ENCODE results near the gene SORBS2. TPM values are rescaled to one million over a fixed set of nuclear protein-coding genes. Genes with fewer than 3 reads are reported as not detected.

SORBS2 gene
- total and polyA plus RNA-seq, 9 donors, result 17.4 to 204 (median 32.7) TPM

DNA sequence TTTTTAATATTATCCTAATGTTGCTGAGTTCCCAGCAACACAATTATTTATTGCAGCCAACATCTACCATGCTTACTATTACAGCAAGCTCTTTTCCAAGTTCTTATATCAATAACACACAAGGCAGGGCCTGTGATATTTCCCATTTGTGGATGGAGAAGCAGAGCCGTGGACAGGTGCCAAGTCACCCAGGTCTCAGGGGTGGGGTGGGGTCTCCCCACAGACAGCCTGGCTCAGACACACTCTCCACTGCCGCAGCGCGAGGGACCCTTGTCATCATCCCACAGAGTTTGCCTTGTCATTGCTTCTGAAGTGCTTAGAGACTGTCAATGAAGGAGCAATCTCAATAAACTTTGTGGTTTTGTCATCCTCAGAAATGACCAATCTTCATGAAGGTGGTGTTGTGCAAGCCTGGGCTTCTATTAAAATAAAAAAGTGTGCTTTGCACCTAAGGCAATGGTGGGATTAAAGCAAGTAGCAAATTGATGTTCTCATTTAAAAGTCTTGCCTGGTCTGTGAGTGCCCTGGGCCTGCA is 76.1 kb downstream of the SORBS2 start:
- no peak overlapping the region for H3K27ac ChIP-seq
- DNase-seq, result no peak
- WGBS, 3 donors, result 69 to 87% (median 71%) methylated on average over 4 of the region's 4 CpGs

DNA sequence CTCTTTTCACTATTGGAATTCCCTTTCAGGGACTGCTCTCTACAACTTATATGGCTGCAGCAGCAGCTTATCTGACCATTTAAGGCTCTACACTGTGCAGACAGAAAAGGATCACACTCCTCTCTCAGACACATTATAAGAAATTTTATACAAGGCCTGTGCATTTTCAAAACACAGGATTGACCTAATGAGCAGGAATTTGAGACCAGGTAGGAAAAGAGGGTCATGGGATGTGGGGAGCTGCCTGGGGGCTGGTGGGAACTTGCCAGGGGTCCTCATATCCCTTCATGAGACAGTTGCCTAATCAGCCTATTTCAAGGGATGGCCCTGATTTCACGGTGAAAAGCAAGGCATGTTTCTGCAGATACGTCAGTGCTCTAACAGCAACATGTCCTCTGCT is 77.1 kb downstream of the SORBS2 start:
- H3K4me1 ChIP-seq (ENCODE audit: insufficient read depth), result peaks cover 14% of the 10 kb centered on the region
- no peaks in the 10 kb centered on the region for H3K27me3 ChIP-seq
- TF ChIP-seq, protein P1, sequence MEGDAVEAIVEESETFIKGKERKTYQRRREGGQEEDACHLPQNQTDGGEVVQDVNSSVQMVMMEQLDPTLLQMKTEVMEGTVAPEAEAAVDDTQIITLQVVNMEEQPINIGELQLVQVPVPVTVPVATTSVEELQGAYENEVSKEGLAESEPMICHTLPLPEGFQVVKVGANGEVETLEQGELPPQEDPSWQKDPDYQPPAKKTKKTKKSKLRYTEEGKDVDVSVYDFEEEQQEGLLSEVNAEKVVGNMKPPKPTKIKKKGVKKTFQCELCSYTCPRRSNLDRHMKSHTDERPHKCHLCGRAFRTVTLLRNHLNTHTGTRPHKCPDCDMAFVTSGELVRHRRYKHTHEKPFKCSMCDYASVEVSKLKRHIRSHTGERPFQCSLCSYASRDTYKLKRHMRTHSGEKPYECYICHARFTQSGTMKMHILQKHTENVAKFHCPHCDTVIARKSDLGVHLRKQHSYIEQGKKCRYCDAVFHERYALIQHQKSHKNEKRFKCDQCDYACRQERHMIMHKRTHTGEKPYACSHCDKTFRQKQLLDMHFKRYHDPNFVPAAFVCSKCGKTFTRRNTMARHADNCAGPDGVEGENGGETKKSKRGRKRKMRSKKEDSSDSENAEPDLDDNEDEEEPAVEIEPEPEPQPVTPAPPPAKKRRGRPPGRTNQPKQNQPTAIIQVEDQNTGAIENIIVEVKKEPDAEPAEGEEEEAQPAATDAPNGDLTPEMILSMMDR (IDR thresholded peaks at IDR 0.05), result no peak
- TF ChIP-seq EP300 (IDR thresholded peaks at IDR 0.05) (no peak), POLR2A (IDR thresholded peaks at IDR 0.05) (no peak)
- no peaks in the 10 kb centered on the region for H3K9me3 ChIP-seq
- intact Hi-C loops (cut with DNase I), result loop anchor here in 1 of 4 donors (10.0 kb wide), 1 partner anchor 90 kb away; no protein-coding TSS in a partner anchor
- WGBS, 3 donors, result 36 to 45% (median 38%) methylated on average over 2 of the region's 2 CpGs
- H3K4me3 ChIP-seq, result no peak overlapping the region
- no peaks in the 10 kb centered on the region for H3K36me3 ChIP-seq
- no peak for DNase-seq
- no peak overlapping the region for H3K27ac ChIP-seq

More for the DNA sequence above, 76.1 kb downstream of the SORBS2 start:
- H3K36me3 ChIP-seq, result no peaks in the 10 kb centered on the region
- intact Hi-C loops (cut with DNase I), result loop anchor here in 1 of 4 donors (10.0 kb wide), 1 partner anchor 91 kb away; no protein-coding TSS in a partner anchor
- H3K9me3 ChIP-seq, result no peaks in the 10 kb centered on the region
- TF ChIP-seq, protein P1 (IDR thresholded peaks at IDR 0.05), result no peak
- TF ChIP-seq EP300 (IDR thresholded peaks at IDR 0.05), result no peak
- TF ChIP-seq POLR2A (IDR thresholded peaks at IDR 0.05), result no peak
- no peaks in the 10 kb centered on the region for H3K27me3 ChIP-seq
- no peak overlapping the region for H3K4me3 ChIP-seq
- peaks cover 10% of the 10 kb centered on the region for H3K4me1 ChIP-seq (ENCODE audit: insufficient read depth)

DNA sequence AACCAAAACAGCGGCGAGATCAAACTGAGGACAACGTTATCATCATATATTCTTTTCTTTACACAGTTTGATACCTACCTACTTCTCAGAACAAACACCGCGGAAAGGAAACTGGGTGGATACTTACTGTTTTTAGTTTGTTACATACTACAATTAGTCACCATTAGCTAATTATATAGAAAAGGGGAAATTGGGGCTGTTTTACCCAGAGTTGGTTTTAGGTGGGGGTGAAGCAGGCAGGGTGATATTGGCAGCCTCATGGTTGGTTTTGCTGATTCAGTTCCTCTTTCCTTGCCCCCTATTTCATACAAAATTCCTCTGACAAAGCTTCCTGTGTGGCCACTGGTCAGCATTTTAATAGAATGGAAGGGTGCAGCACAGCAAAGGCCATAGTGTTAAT is 77.8 kb downstream of the SORBS2 start:
- H3K27me3 ChIP-seq, result no peaks in the 10 kb centered on the region
- H3K9me3 ChIP-seq, result no peaks in the 10 kb centered on the region
- H3K27ac ChIP-seq, result no peak overlapping the region
- no peak for DNase-seq
- no peak overlapping the region for H3K4me3 ChIP-seq
- intact Hi-C loops (cut with DNase I), result loop anchor here in 1 of 4 donors (10.0 kb wide), 1 partner anchor 89 kb away; no protein-coding TSS in a partner anchor
- TF ChIP-seq, protein P1 (IDR thresholded peaks at IDR 0.05), result no peak
- TF ChIP-seq POLR2A (IDR thresholded peaks at IDR 0.05) (no peak), EP300 (IDR thresholded peaks at IDR 0.05) (no peak)
- 94 to 95% (median 95%) methylated on average over 5 of the region's 5 CpGs for WGBS, 3 donors
- H3K36me3 ChIP-seq, result no peaks in the 10 kb centered on the region
- H3K4me1 ChIP-seq (ENCODE audit: insufficient read depth), result peaks cover 14% of the 10 kb centered on the region

DNA sequence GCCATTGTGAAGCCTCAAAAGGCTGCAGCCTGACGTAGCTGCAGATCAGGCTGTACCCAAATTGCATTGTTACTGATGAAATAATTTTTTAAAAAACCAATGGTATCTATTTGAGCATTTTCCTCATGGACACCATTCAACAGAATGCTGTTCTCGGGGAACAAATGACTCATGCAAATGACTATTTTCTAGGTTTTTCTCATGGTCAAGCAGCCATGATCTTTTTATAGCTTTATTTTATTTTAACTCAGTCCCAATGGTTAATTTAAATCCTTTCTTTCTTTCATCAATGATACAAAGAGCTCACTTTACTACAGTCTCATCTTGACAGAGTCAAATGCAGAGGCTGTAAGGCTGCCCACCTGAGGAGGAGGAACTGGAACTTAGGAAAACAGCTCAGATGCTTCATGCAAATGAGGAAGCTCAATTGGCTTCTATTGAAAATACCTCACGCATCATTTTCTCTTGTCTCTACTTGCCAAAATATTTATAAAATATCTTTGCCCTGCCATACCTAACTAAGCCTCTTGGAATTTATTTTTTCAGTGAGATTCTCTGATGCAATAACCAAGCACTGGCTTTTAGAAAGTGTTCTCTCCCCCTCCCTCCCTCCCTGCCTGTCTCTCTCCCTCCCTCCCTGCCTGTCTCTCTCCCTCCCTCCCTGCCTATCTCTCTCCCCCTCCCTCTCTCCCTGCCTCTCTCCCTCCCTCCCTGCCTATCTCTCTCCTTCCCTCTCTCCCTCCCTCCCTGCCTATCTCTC is 81.0 kb downstream of the SORBS2 start:
- H3K36me3 ChIP-seq, result no peaks in the 10 kb centered on the region
- H3K27me3 ChIP-seq, result no peaks in the 10 kb centered on the region
- peak in 1 of 5 donors; percentile 53 for DNase-seq
- intact Hi-C loops (cut with DNase I), result loop anchor here in 1 of 4 donors (10.0 kb wide), 1 partner anchor 86 kb away; no protein-coding TSS in a partner anchor
- peak overlapping the region in 1 of 2 donors; percentile 28 for H3K27ac ChIP-seq
- H3K9me3 ChIP-seq, result no peaks in the 10 kb centered on the region
- TF ChIP-seq, protein P1 (IDR thresholded peaks at IDR 0.05), result peak in 1 of 3 donors; percentile 22
- no peak for TF ChIP-seq EP300 (IDR thresholded peaks at IDR 0.05)
- WGBS, 3 donors, result 28 to 35% (median 33%) methylated on average over 3 of the region's 3 CpGs
- H3K4me1 ChIP-seq (ENCODE audit: insufficient read depth), result peaks cover 5% of the 10 kb centered on the region
- H3K4me3 ChIP-seq, result no peak overlapping the region
